Hepatocyte (in vitro differentiated cells): ENCODE data around the gene BUD23. TPM values are rescaled to one million over a fixed set of nuclear protein-coding genes. Genes with fewer than 3 reads are reported as not detected.
A peak's percentile ranks its signal among the peaks of the same experiment; 100 is the strongest.

Experiments
- DNase-seq: peaks from one replicate; pipeline ENCODE4 v3.0.0-alpha.2; 2016; ENCODE audit warnings: low spot score
- H2AFZ ChIP-seq: fragments of 200-600 bp; sonication (generic); 2 replicates; pipeline ENCODE4 v1.6.0; 2016; ENCODE audit warnings: antibody characterized with exemption, mild to moderate bottlenecking
- H3K27ac ChIP-seq: fragments of 200-600 bp; sonication (generic); 2 replicates; pipeline ENCODE4 v1.5.1; 2016; ENCODE audit warnings: mild to moderate bottlenecking
- H3K27me3 ChIP-seq: fragments of 200-600 bp; sonication (generic); 2 replicates; pipeline ENCODE4 v1.6.1; 2016
- H3K36me3 ChIP-seq: fragments of 200-600 bp; sonication (generic); replicated peaks from 2 replicates; pipeline ENCODE4 v1.5.1; 2016; ENCODE audit warnings: low read depth; ENCODE audit not compliant: insufficient read depth
- H3K4me1 ChIP-seq: fragments of 200-600 bp; sonication (generic); 2 replicates; pipeline ENCODE4 v1.5.1; 2016; ENCODE audit warnings: mild to moderate bottlenecking, moderate library complexity; ENCODE audit not compliant: insufficient read depth
- H3K4me2 ChIP-seq: fragments of 200-600 bp; sonication (generic); 2 replicates; pipeline ENCODE4 v1.6.0; 2016
- H3K4me3 ChIP-seq: fragments of 200-600 bp; sonication (generic); 2 replicates; pipeline ENCODE4 v1.5.1; 2016; ENCODE audit warnings: mild to moderate bottlenecking
- H3K79me2 ChIP-seq: fragments of 200-600 bp; sonication (generic); 2 replicates; pipeline ENCODE4 v1.6.0; 2017; ENCODE audit warnings: mild to moderate bottlenecking
- H3K9me2 ChIP-seq: fragments of 200-600 bp; sonication (generic); replicated peaks from 2 replicates; pipeline ENCODE4 v1.6.0; 2017; ENCODE audit warnings: mild to moderate bottlenecking; ENCODE audit not compliant: insufficient read depth
- H3K9me3 ChIP-seq: fragments of 200-600 bp; sonication (generic); 2 replicates; pipeline ENCODE4 v1.5.1; 2016; ENCODE audit warnings: low read depth, mild to moderate bottlenecking
- H4K20me1 ChIP-seq: fragments of 200-600 bp; sonication (generic); 2 replicates; pipeline ENCODE4 v1.6.0; 2016; ENCODE audit warnings: mild to moderate bottlenecking; ENCODE audit not compliant: insufficient read depth, poor library complexity, severe bottlenecking
- EZH2 ChIP-seq: fragments of 200-600 bp; sonication (generic); IDR thresholded peaks from 2 replicates; pipeline ENCODE4 v1.6.1; 2016; ENCODE audit warnings: antibody characterized with exemption, mild to moderate bottlenecking, borderline replicate concordance
- EZH2phosphoT487 ChIP-seq: fragments of 200-600 bp; sonication (generic); IDR thresholded peaks from one replicate; pipeline ENCODE4 v1.6.1; 2018; ENCODE audit warnings: antibody characterized with exemption, mild to moderate bottlenecking, low read depth, moderate library complexity; ENCODE audit not compliant: unreplicated experiment, severe bottlenecking
- WGBS: methylation state at CpG from one replicate; pipeline ENCODE4 v1.1.6; 2016; ENCODE audit warnings: low lambda C conversion rate; ENCODE audit errors: missing lambda C conversion rate; 5-methylcytosine and 5-hydroxymethylcytosine counted together
- polyA plus RNA-seq: library from polyadenylated mRNA; unstranded; fragments of >200 nt; fragmentation: Nextera tagmentation; extraction: Ambion mirVana; gene quantifications from 2 replicates; pipeline ENCODE4 v1.2.1, GENCODE V29; 2016
- total RNA-seq: library from RNA; depleted of rRNA; stranded (reverse); fragments of >200 nt; gene quantifications from 2 replicates; pipeline ENCODE4 v1.2.3, GENCODE V29; 2014
- TF ChIP-seq, protein P1 (sequence below): fragments of 200-600 bp; sonication (generic); IDR thresholded peaks from 2 replicates; pipeline ENCODE4 v1.5.1; 2016; ENCODE audit warnings: antibody characterized with exemption, mild to moderate bottlenecking; ENCODE audit not compliant: poor library complexity

Gene BUD23
- total and polyA plus RNA-seq, 2 experiments from 2014 or later = 35.9 to 112 TPM

DNA sequence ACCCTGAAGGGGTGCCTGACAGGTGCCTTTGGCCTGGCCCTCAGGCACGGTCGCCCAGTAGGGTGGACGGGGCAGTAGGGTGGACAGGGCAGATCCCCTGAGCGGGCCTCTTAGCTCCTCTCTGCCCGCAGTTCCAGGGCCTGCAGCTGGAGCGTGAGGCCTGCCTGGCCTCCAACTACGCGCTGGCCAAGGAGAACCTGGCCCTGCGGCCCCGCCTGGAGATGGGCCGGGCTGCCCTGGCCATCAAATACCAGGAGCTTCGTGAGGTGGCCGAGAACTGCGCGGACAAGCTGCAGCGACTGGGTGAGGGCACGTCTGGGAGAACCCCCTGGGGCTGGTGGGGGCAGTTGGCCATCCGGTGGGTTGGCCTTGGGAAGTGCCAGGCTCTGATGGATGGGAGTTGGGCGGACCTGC is 14.1 kb upstream of the BUD23 start:
- Histone ChIP-seq H2AFZ (no peak overlapping the region), H3K4me2 (peak overlapping the region; percentile 93), H3K27me3 (no peaks in the 10 kb centered on the region), H3K9me3 (no peaks in the 10 kb centered on the region), H3K4me1 (peaks cover 8% of the 10 kb centered on the region), H3K9me2 (no peaks in the 10 kb centered on the region), H3K4me3 (no peak overlapping the region), H4K20me1 (no peaks in the 10 kb centered on the region), H3K36me3 (no peaks in the 10 kb centered on the region), H3K79me2 (peaks cover 8% of the 10 kb centered on the region), H3K27ac (no peak overlapping the region)
- TF ChIP-seq EZH2phosphoT487 (no peak), EZH2 (no peak)
- TF ChIP-seq, protein P1, sequence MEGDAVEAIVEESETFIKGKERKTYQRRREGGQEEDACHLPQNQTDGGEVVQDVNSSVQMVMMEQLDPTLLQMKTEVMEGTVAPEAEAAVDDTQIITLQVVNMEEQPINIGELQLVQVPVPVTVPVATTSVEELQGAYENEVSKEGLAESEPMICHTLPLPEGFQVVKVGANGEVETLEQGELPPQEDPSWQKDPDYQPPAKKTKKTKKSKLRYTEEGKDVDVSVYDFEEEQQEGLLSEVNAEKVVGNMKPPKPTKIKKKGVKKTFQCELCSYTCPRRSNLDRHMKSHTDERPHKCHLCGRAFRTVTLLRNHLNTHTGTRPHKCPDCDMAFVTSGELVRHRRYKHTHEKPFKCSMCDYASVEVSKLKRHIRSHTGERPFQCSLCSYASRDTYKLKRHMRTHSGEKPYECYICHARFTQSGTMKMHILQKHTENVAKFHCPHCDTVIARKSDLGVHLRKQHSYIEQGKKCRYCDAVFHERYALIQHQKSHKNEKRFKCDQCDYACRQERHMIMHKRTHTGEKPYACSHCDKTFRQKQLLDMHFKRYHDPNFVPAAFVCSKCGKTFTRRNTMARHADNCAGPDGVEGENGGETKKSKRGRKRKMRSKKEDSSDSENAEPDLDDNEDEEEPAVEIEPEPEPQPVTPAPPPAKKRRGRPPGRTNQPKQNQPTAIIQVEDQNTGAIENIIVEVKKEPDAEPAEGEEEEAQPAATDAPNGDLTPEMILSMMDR = no peak
- 85% methylated on average over 19 of the region's 19 CpGs for WGBS
- no peak for DNase-seq

DNA sequence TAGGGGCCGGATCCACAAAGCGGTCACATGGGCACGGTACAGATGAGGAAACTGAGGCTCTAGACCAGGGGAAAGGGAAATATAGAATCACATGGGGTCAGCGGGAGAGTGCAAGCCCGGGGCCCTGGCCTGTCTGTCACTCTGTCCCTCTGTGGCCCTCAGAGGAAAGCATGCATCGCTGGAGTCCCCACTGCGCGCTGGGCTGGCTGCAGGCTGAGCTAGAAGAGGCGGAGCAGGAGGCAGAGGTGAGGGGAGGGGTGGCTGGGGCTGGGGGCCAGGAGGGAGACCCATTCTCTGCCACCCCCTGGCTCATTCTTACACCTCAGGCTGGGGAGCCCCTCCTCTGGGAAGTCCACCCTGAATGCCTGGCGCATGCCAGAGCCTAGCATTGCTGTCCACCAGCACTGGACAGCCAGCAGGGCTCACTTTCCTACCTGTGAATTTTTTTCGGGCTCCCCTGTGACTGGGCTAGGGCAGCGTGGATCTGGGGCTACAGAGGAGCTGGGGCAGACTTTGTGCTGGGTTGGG is 13.5 kb upstream of the BUD23 start:
- TF ChIP-seq EZH2 (no peak), EZH2phosphoT487 (no peak)
- TF ChIP-seq, protein P1 = no peak
- H3K4me3 ChIP-seq = no peak overlapping the region
- no peaks in the 10 kb centered on the region for H3K9me3 ChIP-seq
- WGBS = 93% methylated on average over 12 of the region's 12 CpGs
- H3K27ac ChIP-seq = no peak overlapping the region
- H3K4me1 ChIP-seq = peaks cover 8% of the 10 kb centered on the region
- no peak for DNase-seq
- H2AFZ ChIP-seq = no peak overlapping the region
- no peaks in the 10 kb centered on the region for H3K9me2 ChIP-seq
- H4K20me1 ChIP-seq = no peaks in the 10 kb centered on the region
- H3K79me2 ChIP-seq = peaks cover 8% of the 10 kb centered on the region
- H3K27me3 ChIP-seq = no peaks in the 10 kb centered on the region
- H3K36me3 ChIP-seq = no peaks in the 10 kb centered on the region
- H3K4me2 ChIP-seq = no peak overlapping the region

DNA sequence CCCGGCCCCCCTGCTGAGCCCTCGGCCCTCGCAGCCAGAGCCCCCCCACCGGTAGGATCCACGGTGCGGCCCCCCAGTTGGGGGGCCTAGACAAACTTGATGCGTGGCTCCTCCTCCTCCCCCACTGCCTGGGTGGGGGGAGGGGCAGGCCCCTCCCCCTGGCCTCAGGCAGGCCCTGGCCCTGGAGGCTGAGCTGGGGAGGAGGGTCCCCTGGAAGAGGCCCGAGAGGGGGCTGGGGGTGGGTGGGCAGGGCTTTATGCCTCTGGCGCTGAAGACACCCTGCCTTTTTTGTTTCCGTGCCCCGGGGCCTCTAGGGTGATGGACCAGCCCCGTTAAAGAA is 12.1 kb upstream of the BUD23 start:
- WGBS = 59% methylated on average over 4 of the region's 12 CpGs

More for the DNA sequence above, 12.1 kb upstream of the BUD23 start:
- H3K27ac ChIP-seq = no peak overlapping the region
- peaks cover 8% of the 10 kb centered on the region for H3K79me2 ChIP-seq
- H2AFZ ChIP-seq = no peak overlapping the region
- H3K4me1 ChIP-seq = peaks cover 8% of the 10 kb centered on the region
- H3K36me3 ChIP-seq = no peaks in the 10 kb centered on the region
- no peaks in the 10 kb centered on the region for H3K9me3 ChIP-seq
- H3K4me3 ChIP-seq = no peak overlapping the region
- no peak for TF ChIP-seq EZH2phosphoT487
- TF ChIP-seq, protein P1 = no peak
- no peak for TF ChIP-seq EZH2
- no peak for DNase-seq
- no peaks in the 10 kb centered on the region for H3K9me2 ChIP-seq
- H3K27me3 ChIP-seq = no peaks in the 10 kb centered on the region
- H4K20me1 ChIP-seq = no peaks in the 10 kb centered on the region
- no peak overlapping the region for H3K4me2 ChIP-seq
